Peyer's patch (tissue), 4 donors: ENCODE results near the gene SLC26A9.

Source experiments
- POLR2A ChIP-seq, 2 donors: fragments of 450-650 bp; IDR thresholded peaks; one replicate each; pipeline ENCODE4 v1.5.1; 2017; ENCODE audit warnings: antibody characterized with exemption in 2 of 2, mild to moderate bottlenecking in 2 of 2, moderate library complexity in 2 of 2
- TF ChIP-seq, protein P1 (sequence below), 6 experiments: fragments of 450-650 bp in 4 of 6; fragments of 200-600 bp in 2 of 6; sonication (generic) in 1 of 6; IDR thresholded peaks; one replicate each; pipeline ENCODE4 v1.5.1; 2017 to 2019; ENCODE audit warnings: antibody characterized with exemption in 6 of 6, mild to moderate bottlenecking in 3 of 6, moderate library complexity in 1 of 6

DNA sequence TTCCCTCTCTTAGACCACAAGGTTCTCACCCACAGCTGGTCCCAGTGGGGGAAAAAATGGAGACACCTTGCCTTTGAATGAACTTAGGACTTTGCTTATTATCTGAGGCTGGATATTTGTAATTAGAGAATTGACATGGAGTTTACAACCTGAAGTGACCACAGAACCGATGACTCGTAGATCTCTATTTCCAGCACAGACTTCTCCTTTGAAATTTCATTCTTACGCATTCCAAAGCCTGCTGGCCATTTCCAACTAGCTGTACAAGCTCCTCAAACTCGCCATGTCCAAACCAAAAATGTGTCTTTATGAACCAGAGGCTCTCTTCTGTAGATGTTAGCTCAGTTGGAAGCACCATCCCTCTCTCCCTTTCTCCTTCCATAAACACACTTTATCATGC, 48.0 kb upstream of the SLC26A9 start:
- TF ChIP-seq POLR2A (IDR thresholded peaks at IDR 0.05): no peak
- TF ChIP-seq, protein P1, sequence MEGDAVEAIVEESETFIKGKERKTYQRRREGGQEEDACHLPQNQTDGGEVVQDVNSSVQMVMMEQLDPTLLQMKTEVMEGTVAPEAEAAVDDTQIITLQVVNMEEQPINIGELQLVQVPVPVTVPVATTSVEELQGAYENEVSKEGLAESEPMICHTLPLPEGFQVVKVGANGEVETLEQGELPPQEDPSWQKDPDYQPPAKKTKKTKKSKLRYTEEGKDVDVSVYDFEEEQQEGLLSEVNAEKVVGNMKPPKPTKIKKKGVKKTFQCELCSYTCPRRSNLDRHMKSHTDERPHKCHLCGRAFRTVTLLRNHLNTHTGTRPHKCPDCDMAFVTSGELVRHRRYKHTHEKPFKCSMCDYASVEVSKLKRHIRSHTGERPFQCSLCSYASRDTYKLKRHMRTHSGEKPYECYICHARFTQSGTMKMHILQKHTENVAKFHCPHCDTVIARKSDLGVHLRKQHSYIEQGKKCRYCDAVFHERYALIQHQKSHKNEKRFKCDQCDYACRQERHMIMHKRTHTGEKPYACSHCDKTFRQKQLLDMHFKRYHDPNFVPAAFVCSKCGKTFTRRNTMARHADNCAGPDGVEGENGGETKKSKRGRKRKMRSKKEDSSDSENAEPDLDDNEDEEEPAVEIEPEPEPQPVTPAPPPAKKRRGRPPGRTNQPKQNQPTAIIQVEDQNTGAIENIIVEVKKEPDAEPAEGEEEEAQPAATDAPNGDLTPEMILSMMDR (IDR thresholded peaks at IDR 0.05): no peak
